Glomerular visceral epithelial cell (primary cell): Measurements from ENCODE around the gene FNDC3B.
"Not testable (repeated sequence)": the region's sequence is repeated elsewhere in the genome, so short reads cannot be mapped to it uniquely, and the experiment has no call there.

Experiments used
- DNase-seq: peaks from one replicate; pipeline ENCODE4 v3.0.0-alpha.2; 2016; ENCODE audit errors: extremely low spot score

FNDC3B gene

DNA sequence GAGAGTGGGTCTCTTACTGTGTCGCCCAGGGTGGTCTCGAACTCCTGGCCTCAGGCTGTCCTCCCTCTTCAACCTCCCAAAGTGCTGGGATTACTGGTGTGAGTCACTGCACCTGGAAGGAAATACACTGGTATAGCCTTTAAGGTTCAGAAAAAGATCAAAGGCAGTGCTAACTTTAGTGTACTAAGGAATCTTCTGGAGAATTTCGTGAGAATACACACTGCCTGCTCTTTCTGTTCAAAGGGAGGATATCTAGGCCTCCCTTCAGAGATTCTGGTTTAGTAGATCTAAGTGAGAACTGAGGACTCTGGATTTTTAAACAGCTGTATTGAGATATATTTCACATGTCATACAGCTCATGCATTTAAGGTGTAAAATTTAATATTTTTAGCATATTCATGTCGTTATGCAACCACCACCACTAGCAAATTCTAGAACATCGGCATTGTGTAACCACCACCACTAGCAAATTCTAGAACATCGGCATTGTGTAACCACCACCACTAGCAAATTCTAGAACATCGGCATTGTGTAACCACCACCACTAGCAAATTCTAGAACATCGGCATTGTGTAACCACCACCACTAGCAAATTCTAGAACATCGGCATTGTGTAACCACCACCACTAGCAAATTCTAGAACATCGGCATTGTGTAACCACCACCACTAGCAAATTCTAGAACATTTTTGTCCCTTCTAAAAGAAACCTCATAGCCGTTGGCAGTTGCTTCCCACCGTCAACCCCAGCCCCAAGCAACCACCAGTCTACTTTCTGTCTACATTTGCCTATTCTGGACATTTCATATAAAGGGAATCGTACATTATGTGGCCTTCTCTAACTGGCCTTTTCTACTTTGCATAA is 54.4 kb downstream of the FNDC3B start:
- DNase-seq, result not testable (repeated sequence)

DNA sequence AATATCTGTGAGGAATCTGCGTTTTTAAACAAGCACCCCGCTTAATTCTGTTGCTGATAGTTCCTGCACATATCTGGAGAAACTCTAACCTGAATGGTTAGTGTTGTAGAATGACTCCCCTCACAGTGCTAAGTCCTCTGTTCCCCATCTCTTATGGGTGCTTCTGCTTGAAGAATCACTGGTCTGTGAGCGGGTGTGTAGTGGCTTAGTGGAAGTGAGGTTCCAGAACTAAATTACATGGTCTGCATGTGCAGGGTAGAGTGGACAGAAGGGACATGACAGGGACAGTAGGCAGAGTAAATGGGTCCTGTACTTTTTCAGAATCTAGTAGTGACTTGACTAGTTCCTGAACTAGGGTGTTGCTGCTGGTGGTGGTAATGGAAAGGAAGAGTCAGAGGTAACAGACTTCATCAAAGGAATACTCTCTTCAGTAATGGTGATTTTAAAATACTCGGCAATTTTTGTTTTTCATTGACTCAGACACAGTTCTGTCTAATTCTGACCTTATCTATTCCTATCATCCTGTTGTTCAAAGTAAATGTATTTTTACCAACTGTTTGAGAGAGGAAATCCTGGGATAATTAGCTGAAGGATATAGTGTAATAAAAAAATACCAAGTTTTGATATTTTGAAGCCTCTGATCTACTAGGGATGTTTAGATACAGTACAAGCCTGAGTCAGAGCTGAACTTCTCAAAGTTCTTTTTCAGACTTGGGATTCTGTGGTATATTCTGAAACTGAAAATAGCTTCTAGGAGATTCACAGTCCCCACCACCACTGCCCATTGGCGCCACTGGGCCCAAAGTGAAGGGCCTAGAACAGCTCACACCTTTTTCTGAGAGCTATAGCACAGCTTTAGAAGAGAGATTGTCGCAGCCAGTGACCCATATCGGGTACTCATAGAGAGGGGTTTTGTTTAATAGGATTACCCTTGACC is 55.5 kb downstream of the FNDC3B start:
- no peak for DNase-seq

- no peak for DNase-seq
Measured at GRCh38 chr3:172096881-172097420, 57.6 kb downstream of the FNDC3B start.

DNA sequence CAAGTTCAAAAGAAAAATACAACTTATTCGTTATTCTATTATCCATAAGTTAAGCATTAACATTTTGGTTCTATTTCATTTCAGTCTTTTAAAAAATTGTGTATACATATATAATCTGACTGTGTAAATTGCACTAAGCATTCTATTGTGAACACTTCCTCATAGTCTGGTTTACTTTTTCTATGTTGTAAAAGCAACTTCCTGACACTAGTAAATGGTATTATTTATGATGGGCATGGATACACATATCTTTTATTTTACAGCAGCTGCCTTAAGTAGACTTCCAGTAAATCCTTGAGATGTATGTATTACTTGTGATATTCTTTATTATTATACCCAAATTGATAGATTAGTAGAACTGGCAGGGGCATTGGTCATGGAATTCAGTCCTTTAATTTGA is 58.2 kb downstream of the FNDC3B start:
- no peak for DNase-seq

- no peak for DNase-seq
Measured at GRCh38 chr3:172098698-172099494, 59.5 kb downstream of the FNDC3B start.

DNA sequence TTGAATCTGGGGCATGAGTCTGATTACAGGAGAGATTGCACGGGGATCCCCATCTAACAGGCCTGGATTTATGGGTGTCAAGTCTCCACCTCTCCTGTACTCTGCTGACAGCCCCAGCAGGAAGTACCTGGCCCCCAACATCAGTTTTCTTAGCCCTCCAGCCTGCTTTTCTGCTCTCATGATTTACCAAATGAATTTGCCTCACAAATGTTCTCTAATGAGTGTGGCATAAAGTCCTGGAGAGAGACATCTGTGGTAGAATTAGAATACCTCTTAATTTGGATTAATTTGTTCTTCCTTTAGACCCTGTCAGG is 60.1 kb downstream of the FNDC3B start:
- no peak for DNase-seq

DNA sequence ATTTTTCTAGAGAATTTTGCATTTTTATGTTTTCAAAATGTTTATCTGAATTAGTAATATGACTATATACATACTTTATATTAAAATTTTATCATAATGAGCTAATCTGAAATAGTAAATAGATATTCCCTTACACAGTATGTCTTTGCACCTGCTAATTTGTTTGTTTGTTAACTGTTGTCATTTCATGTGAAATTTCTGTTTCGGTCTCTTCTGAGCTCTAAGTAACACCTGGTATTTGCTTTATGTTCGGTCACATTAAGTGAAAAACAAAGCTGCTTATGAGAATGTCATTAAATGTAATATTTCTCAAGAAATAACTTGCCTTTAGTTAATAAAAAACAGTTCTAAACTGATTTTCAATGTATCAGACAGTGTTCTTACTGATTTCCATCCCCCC is 61.1 kb downstream of the FNDC3B start:
- DNase-seq, result no peak

GRCh38 chr3:172101107-172101506 is 61.7 kb downstream of the FNDC3B start:
- DNase-seq, result no peak

DNA sequence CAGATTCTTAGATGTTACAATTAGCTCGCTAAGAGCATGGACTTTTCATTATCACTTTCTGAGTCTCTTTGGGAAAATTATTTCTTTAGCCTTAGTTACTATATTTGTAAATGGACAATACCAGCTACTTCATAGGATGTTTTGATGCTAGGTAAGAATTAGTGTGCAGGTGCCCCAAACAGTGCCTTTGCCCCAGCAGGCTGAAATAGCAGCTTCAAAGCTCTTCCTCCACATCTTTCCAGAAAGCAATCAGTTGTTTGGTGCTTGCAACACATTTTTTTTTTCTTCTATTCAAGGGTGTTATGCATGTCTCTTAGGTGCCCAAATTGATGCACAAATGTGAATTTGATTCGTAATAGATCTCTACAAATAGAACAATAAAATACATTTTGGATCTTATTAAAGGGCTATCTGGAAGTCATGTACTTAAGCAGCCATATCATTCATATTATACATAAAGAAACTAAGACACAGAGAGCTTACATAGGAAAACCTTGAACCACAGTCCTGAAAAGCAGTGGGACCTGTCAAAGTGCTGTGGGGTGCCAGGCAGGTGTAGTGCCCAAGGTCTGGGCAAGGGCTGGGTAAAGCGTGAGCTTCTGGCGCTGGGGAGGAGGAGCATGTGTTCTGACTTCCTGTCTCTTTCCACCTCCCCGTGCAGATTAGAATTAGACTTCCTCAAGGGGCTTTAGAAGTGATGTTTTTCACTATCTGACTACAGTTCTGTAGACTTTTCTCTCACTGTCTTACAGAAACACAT is 62.9 kb downstream of the FNDC3B start:
- DNase-seq, result no peak

- DNase-seq, result peak; percentile 27
Measured at GRCh38 chr3:172102883-172103310, 63.5 kb downstream of the FNDC3B start.

DNA sequence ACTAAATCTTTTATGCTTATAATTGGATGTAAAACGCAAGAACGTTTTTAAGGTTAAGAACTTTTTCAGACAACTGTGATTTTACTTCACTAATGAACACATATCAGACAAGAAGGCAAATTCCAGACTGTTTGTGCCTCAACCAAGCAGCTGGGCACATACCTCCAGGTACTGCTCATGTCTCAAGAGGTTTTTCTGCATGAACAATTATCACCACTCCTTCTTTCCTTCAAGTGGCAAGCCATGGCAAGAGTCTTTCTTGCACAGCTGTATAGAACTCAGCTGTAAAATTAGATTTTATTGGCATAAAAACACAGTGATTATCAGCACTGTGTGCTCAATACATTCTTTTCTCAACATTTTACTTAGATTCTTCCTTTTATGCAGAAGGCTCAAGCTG is 64.3 kb downstream of the FNDC3B start:
- DNase-seq, result peak; percentile 83

GRCh38 chr3:172104471-172105072 is 65.2 kb downstream of the FNDC3B start:
- DNase-seq, result peak; percentile 39

- no peak for DNase-seq
Measured at GRCh38 chr3:172106037-172106954, 66.9 kb downstream of the FNDC3B start.

DNA sequence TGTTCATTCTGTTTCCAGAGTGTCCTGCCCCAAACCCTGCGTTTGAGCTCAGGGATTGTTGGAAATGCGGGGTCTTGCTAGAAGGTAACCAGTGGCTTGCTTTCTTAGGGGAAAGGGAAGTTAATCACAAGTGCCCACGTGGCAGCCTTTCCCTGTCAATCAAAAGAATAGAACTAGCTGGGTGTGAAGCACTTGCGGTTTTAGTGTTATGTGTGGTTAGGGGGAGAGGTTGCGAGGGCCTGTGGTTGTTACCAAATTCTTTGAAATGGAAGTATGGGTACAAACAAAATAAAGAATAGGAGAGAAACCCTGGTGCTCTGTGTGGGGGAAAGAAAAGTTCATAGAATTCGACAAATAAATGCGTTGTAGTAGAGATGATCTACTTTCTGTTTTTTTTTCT is 67.6 kb downstream of the FNDC3B start:
- peak; percentile 81 for DNase-seq

GRCh38 chr3:172107403-172107802 is 68.0 kb downstream of the FNDC3B start:
- DNase-seq, result peak; percentile 25

- DNase-seq, result no peak
Measured at GRCh38 chr3:172110127-172110779, 70.9 kb downstream of the FNDC3B start.

DNA sequence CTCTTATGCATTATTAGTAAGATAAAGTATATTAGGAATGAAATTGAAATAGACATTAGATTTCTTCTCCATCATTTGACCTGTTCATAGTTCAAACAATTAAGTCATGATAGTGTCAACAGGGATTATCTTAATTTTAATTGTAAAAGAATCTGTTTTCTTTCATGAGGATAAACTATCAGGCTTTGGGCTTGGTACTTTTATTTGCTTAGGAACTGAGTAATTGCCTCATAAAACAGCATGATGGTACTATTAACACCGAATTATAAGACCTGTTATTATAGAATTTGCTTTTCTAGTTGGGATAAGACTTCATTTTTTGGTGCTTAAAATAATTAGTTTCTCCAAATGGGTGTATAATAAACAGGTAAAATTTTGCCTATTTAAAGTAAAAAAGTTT is 71.8 kb downstream of the FNDC3B start:
- no peak for DNase-seq

- no peak for DNase-seq
Measured at GRCh38 chr3:172112078-172112733, 72.8 kb downstream of the FNDC3B start.
